Measurements from ENCODE around the gene SYNE2.

GRCh38 chr14:64060199-64060545, 207.4 kb downstream of the SYNE2 start:
- TF ChIP-seq CTCF (IDR thresholded peaks at IDR 0.05 in 2 of 3, conservative IDR thresholded peaks at IDR 0.05 in 1 of 3; ENCODE audit: control insufficient read depth in 2 of 3, extremely low read depth in 1 of 3, insufficient read depth in 1 of 3, low read depth in 3 of 3, low read length in 3 of 3) (no peak), ZNF207 (IDR thresholded peaks at IDR 0.05; ENCODE audit: borderline replicate concordance) (no peak), TCF12 (IDR thresholded peaks at IDR 0.05; ENCODE audit: low read depth, low read length) (no peak), PBX3 (IDR thresholded peaks at IDR 0.05; ENCODE audit: insufficient replicate concordance, low read depth, low read length) (no peak)
